Testis (tissue), 3 donors: ENCODE data around the gene SLTM. TPM values are rescaled to one million over a fixed set of nuclear protein-coding genes. Genes with fewer than 3 reads are reported as not detected.

Experiments used
- DNase-seq: peaks from one replicate; pipeline ENCODE4 v3.0.0-alpha.2; 2019
- H3K27ac ChIP-seq, 2 donors: fragments of 200-600 bp; sonication (generic); one replicate each; pipeline ENCODE4 v1.5.1; 2019
- H3K27me3 ChIP-seq: fragments of 200-600 bp; sonication (generic); one replicate; pipeline ENCODE4 v1.5.1; 2019
- H3K36me3 ChIP-seq: fragments of 200-600 bp; sonication (generic); one replicate; pipeline ENCODE4 v1.5.1; 2017; ENCODE audit warnings: low read depth; ENCODE audit errors: missing control alignments
- H3K4me1 ChIP-seq: fragments of 200-600 bp; sonication (generic); one replicate; pipeline ENCODE4 v1.5.1; 2019
- H3K4me3 ChIP-seq, 2 donors: fragments of 200-600 bp; sonication (generic); one replicate each; pipeline ENCODE4 v1.5.1; 2017 to 2019
- H3K9me3 ChIP-seq: fragments of 200-600 bp; sonication (generic); one replicate; pipeline ENCODE4 v1.5.1; 2017
- POLR2A ChIP-seq: fragments of 450-650 bp; IDR thresholded peaks from one replicate; pipeline ENCODE4 v1.6.1; 2017; ENCODE audit warnings: antibody characterized with exemption, mild to moderate bottlenecking, moderate library complexity
- WGBS, 2 donors: methylation state at CpG; one replicate each; pipeline ENCODE4 v1.1.5; 2018; 5-methylcytosine and 5-hydroxymethylcytosine counted together
- intact Hi-C: fragments of 100-400 bp; cut with DNase I; formaldehyde crosslinking; loops from one replicate; pipeline ENCODE4 v1.15.1; 2023; ENCODE audit warnings: low total_unique reads
- polyA plus RNA-seq: library from polyadenylated mRNA; stranded (reverse); fragments of 350-450 nt; fragmentation: Illumina TruSeq; extraction: RNeasy Lipid Tissue Mini Kit (QIAGEN cat#74804); gene quantifications from one replicate; pipeline ENCODE4 v1.2.3, GENCODE V29; 2014; ENCODE audit warnings: low read depth, low replicate concordance; ENCODE audit not compliant: insufficient read depth
- total RNA-seq, 2 donors: library from RNA; depleted of rRNA; stranded (reverse); fragments of >200 nt; gene quantifications; one replicate each; pipeline ENCODE4 v1.2.3, GENCODE V29; 2016
- TF ChIP-seq, protein P1 (sequence below), 3 experiments: fragments of 450-650 bp in 2 of 3; fragments of 200-600 bp in 1 of 3; sonication (generic) in 1 of 3; IDR thresholded peaks; one replicate each; pipeline ENCODE4 v1.5.1; 2016 to 2019; ENCODE audit warnings: antibody characterized with exemption in 3 of 3, mild to moderate bottlenecking in 2 of 3, moderate library complexity in 1 of 3

The SLTM gene
- total and polyA plus RNA-seq, 3 donors from 2014 or later: 29.7 to 116 (median 92.7) TPM

GRCh38 chr15:58908550-58909309, 24.7 kb downstream of the SLTM start:
- 74 to 75% methylated on average over 6 of the region's 6 CpGs for WGBS, 2 donors

DNA sequence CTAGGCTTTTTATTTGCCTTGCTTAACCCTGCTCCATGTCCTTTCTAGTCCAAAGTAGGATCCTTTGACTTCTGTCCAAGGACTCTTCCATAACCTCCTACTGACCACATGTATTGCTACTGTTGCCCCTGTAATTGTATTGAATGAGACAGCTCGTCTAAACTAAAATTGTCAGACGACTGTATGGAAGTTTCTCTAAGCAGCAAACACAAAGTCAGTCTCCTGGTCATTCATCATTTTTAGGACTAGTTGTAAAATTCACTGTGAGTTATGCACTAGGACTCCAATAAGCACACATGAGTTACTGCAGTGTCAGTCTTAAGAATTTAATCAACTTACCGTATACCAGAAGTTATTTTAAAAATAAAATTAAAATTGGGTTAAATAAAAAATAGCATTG, 32.8 kb downstream of the SLTM start:
- H3K4me1 ChIP-seq: no peaks in the 10 kb centered on the region
- H3K27me3 ChIP-seq: no peaks in the 10 kb centered on the region
- no peak overlapping the region for H3K27ac ChIP-seq
- intact Hi-C loops: no loop called here
- DNase-seq: no peak
- TF ChIP-seq POLR2A: no peak
- TF ChIP-seq, protein P1, sequence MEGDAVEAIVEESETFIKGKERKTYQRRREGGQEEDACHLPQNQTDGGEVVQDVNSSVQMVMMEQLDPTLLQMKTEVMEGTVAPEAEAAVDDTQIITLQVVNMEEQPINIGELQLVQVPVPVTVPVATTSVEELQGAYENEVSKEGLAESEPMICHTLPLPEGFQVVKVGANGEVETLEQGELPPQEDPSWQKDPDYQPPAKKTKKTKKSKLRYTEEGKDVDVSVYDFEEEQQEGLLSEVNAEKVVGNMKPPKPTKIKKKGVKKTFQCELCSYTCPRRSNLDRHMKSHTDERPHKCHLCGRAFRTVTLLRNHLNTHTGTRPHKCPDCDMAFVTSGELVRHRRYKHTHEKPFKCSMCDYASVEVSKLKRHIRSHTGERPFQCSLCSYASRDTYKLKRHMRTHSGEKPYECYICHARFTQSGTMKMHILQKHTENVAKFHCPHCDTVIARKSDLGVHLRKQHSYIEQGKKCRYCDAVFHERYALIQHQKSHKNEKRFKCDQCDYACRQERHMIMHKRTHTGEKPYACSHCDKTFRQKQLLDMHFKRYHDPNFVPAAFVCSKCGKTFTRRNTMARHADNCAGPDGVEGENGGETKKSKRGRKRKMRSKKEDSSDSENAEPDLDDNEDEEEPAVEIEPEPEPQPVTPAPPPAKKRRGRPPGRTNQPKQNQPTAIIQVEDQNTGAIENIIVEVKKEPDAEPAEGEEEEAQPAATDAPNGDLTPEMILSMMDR (IDR thresholded peaks at IDR 0.05): no peak
- 76 to 78% methylated on average over 3 of the region's 3 CpGs for WGBS, 2 donors
- H3K9me3 ChIP-seq: no peaks in the 10 kb centered on the region
- H3K36me3 ChIP-seq: no peaks in the 10 kb centered on the region
- no peak overlapping the region for H3K4me3 ChIP-seq

More at GRCh38 chr15:58908550-58909309, 24.7 kb downstream of the SLTM start:
- H3K27me3 ChIP-seq: no peaks in the 10 kb centered on the region
- DNase-seq: no peak
- TF ChIP-seq, protein P1 (IDR thresholded peaks at IDR 0.05): no peak
- TF ChIP-seq POLR2A: no peak
- H3K27ac ChIP-seq: no peak overlapping the region
- no peaks in the 10 kb centered on the region for H3K9me3 ChIP-seq
- H3K36me3 ChIP-seq: no peaks in the 10 kb centered on the region
- H3K4me3 ChIP-seq: no peak overlapping the region
- H3K4me1 ChIP-seq: no peaks in the 10 kb centered on the region
- intact Hi-C loops: no loop called here

GRCh38 chr15:58898150-58898680, 35.3 kb downstream of the SLTM start:
- Histone ChIP-seq H3K9me3 (no peaks in the 10 kb centered on the region), H3K4me1 (no peaks in the 10 kb centered on the region), H3K4me3 (no peak overlapping the region), H3K27me3 (no peaks in the 10 kb centered on the region), H3K36me3 (no peaks in the 10 kb centered on the region), H3K27ac (no peak overlapping the region)
- intact Hi-C loops: no loop called here
- WGBS, 2 donors: 69 to 74% methylated on average over 1 of the region's 1 CpG
- TF ChIP-seq, protein P1 (IDR thresholded peaks at IDR 0.05): no peak
- no peak for TF ChIP-seq POLR2A
- no peak for DNase-seq

GRCh38 chr15:58889363-58889762, 44.1 kb downstream of the SLTM start:
- H3K9me3 ChIP-seq: no peaks in the 10 kb centered on the region
- H3K27me3 ChIP-seq: no peaks in the 10 kb centered on the region
- H3K4me1 ChIP-seq: no peaks in the 10 kb centered on the region
- intact Hi-C loops: no loop called here
- TF ChIP-seq, protein P1 (IDR thresholded peaks at IDR 0.05): no peak
- no peak for TF ChIP-seq POLR2A
- no peak overlapping the region for H3K27ac ChIP-seq
- whole genome bisulfite sequencing, 2 donors: 75 to 86% methylated on average over 7 of the region's 7 CpGs
- H3K4me3 ChIP-seq: no peak overlapping the region
- DNase-seq: no peak
- H3K36me3 ChIP-seq: no peaks in the 10 kb centered on the region
